ENCODE measurements around the gene PATJ.

PATJ gene

GRCh38 chr1:62131093-62131725 lies 388.9 kb downstream of the PATJ start:
- Histone ChIP-seq H3K27me3 (no peaks in the 10 kb centered on the region), H3K9me3 (no peaks in the 10 kb centered on the region), H3K4me1 (ENCODE audit: control insufficient read depth in 1 of 2, insufficient read depth in 1 of 2, low read depth in 1 of 2, low read length in 1 of 2) (no peaks in the 10 kb centered on the region), H3K36me3 (no peaks in the 10 kb centered on the region), H3K27ac (no peak overlapping the region), H3K4me3 (ENCODE audit: low read depth in 1 of 2, low read length in 1 of 2) (no peak overlapping the region)
- TF ChIP-seq CTCF (IDR thresholded peaks at IDR 0.05) = no peak

- Histone ChIP-seq H3K4me3 (ENCODE audit: low read depth in 1 of 2, low read length in 1 of 2) (no peak overlapping the region), H3K4me1 (ENCODE audit: control insufficient read depth in 1 of 2, insufficient read depth in 1 of 2, low read depth in 1 of 2, low read length in 1 of 2) (no peaks in the 10 kb centered on the region), H3K27me3 (no peaks in the 10 kb centered on the region), H3K27ac (no peak overlapping the region), H3K36me3 (no peaks in the 10 kb centered on the region), H3K9me3 (no peaks in the 10 kb centered on the region)
- TF ChIP-seq CTCF (IDR thresholded peaks at IDR 0.05) = no peak
These were observed 395.7 kb downstream of the PATJ start for GRCh38 chr1:62138029-62138428.

- H3K9me3 ChIP-seq = no peaks in the 10 kb centered on the region
- no peaks in the 10 kb centered on the region for H3K4me1 ChIP-seq (ENCODE audit: control insufficient read depth in 1 of 2, insufficient read depth in 1 of 2, low read depth in 1 of 2, low read length in 1 of 2)
- no peak overlapping the region for H3K4me3 ChIP-seq (ENCODE audit: low read depth in 1 of 2, low read length in 1 of 2)
- no peaks in the 10 kb centered on the region for H3K36me3 ChIP-seq
- no peaks in the 10 kb centered on the region for H3K27me3 ChIP-seq
- TF ChIP-seq CTCF (IDR thresholded peaks at IDR 0.05) = no peak
- no peak overlapping the region for H3K27ac ChIP-seq
These were observed 397.1 kb downstream of the PATJ start for GRCh38 chr1:62139410-62139809.

- H3K4me3 ChIP-seq (ENCODE audit: low read depth in 1 of 2, low read length in 1 of 2) = no peak overlapping the region
- H3K27me3 ChIP-seq = no peaks in the 10 kb centered on the region
- TF ChIP-seq CTCF (IDR thresholded peaks at IDR 0.05) = no peak
- no peaks in the 10 kb centered on the region for H3K36me3 ChIP-seq
- no peaks in the 10 kb centered on the region for H3K9me3 ChIP-seq
- H3K27ac ChIP-seq = no peak overlapping the region
- no peaks in the 10 kb centered on the region for H3K4me1 ChIP-seq (ENCODE audit: control insufficient read depth in 1 of 2, insufficient read depth in 1 of 2, low read depth in 1 of 2, low read length in 1 of 2)
These were observed 398.4 kb downstream of the PATJ start for GRCh38 chr1:62140666-62141065.

- no peak for TF ChIP-seq CTCF (IDR thresholded peaks at IDR 0.05)
- no peaks in the 10 kb centered on the region for H3K9me3 ChIP-seq
- no peak overlapping the region for H3K4me3 ChIP-seq (ENCODE audit: low read depth in 1 of 2, low read length in 1 of 2)
- no peaks in the 10 kb centered on the region for H3K27me3 ChIP-seq
- H3K27ac ChIP-seq = no peak overlapping the region
- H3K4me1 ChIP-seq (ENCODE audit: control insufficient read depth in 1 of 2, insufficient read depth in 1 of 2, low read depth in 1 of 2, low read length in 1 of 2) = no peaks in the 10 kb centered on the region
- H3K36me3 ChIP-seq = no peaks in the 10 kb centered on the region
These were observed 400.2 kb downstream of the PATJ start for GRCh38 chr1:62142496-62142895.

Measured in neutrophil (primary cell).